Muscle layer of colon (tissue), 2 donors: ENCODE measurements around the gene NUDT4.

ENCODE experiments used
- H3K27ac ChIP-seq: one replicate; pipeline ENCODE4 v1.7.0; 2013; ENCODE audit warnings: low read depth, mild to moderate bottlenecking, low read length, moderate library complexity
- H3K27me3 ChIP-seq, 2 donors: one replicate each; pipeline ENCODE4 v1.7.0; 2013; ENCODE audit warnings: low read length in 2 of 2, mild to moderate bottlenecking in 2 of 2; ENCODE audit not compliant: insufficient read depth in 2 of 2, control insufficient read depth in 1 of 2
- H3K36me3 ChIP-seq: one replicate; pipeline ENCODE4 v1.7.0; 2013; ENCODE audit warnings: mild to moderate bottlenecking, low read length; ENCODE audit not compliant: insufficient read depth
- H3K4me1 ChIP-seq: one replicate; pipeline ENCODE4 v1.7.0; 2013; ENCODE audit warnings: mild to moderate bottlenecking, low read length; ENCODE audit not compliant: insufficient read depth
- H3K4me3 ChIP-seq, 2 donors: one replicate each; pipeline ENCODE4 v1.7.0; 2013; ENCODE audit warnings: low read length in 2 of 2, low read depth in 1 of 2, mild to moderate bottlenecking in 1 of 2, moderate library complexity in 1 of 2
- H3K9ac ChIP-seq: one replicate; pipeline ENCODE4 v1.7.0; 2013; ENCODE audit warnings: low read length
- H3K9me3 ChIP-seq: one replicate; pipeline ENCODE4 v1.7.0; 2013; ENCODE audit warnings: mild to moderate bottlenecking, low read length
- donor health status: abdominal sarcoma.
- donor health status: Adenocarcinoma of cecum.

Gene NUDT4

GRCh38 chr12:93440043-93440835, 62.5 kb downstream of the NUDT4 start:
- Histone ChIP-seq H3K36me3 (no peaks in the 10 kb centered on the region), H3K27ac (no peak overlapping the region), H3K9ac (peak overlapping the region; percentile 62), H3K27me3 (no peaks in the 10 kb centered on the region), H3K4me1 (peaks cover 34% of the 10 kb centered on the region), H3K9me3 (no peaks in the 10 kb centered on the region), H3K4me3 (peak overlapping the region in 1 of 2 donors; percentile 77)

- Histone ChIP-seq H3K36me3 (no peaks in the 10 kb centered on the region), H3K4me1 (peaks cover 34% of the 10 kb centered on the region), H3K27ac (peak overlapping the region; percentile 80), H3K4me3 (peak overlapping the region; percentile 75 to 77), H3K9ac (peak overlapping the region; percentile 62), H3K27me3 (no peaks in the 10 kb centered on the region), H3K9me3 (no peaks in the 10 kb centered on the region)
Observed at GRCh38 chr12:93441081-93441616, 63.4 kb downstream of the NUDT4 start.

- peak within 1 kb of the TSS; percentile 83 to 94 for H3K4me3 ChIP-seq
- no peaks in the 10 kb centered on the region for H3K36me3 ChIP-seq
Observed at GRCh38 chr12:93441617-93442410, 64.1 kb downstream of the NUDT4 start, which contains the start of gene UBE2N. Gene UBE2N, minus strand, starts transcription at chr12:93441947. Its CDS starts 63 bp downstream, at chr12:93441884.

GRCh38 chr12:93442411-93443340, 65.0 kb downstream of the NUDT4 start:
- peak overlapping the region; percentile 81 for H3K9ac ChIP-seq
- peaks cover 34% of the 10 kb centered on the region for H3K4me1 ChIP-seq
- no peaks in the 10 kb centered on the region for H3K27me3 ChIP-seq
- no peaks in the 10 kb centered on the region for H3K9me3 ChIP-seq
- H3K27ac ChIP-seq = peak overlapping the region; percentile 94
- no peaks in the 10 kb centered on the region for H3K36me3 ChIP-seq
- H3K4me3 ChIP-seq = peak overlapping the region; percentile 83 to 94

More at GRCh38 chr12:93441617-93442410, 64.1 kb downstream of the NUDT4 start, which contains the start of gene UBE2N:
- Histone ChIP-seq H3K9ac (peak within 1 kb of the TSS; percentile 81), H3K9me3 (no peaks in the 10 kb centered on the region), H3K4me1 (peaks cover 34% of the 10 kb centered on the region), H3K27me3 (no peaks in the 10 kb centered on the region), H3K27ac (peak within 1 kb of the TSS; percentile 94)

GRCh38 chr12:93443576-93443975, 65.9 kb downstream of the NUDT4 start:
- Histone ChIP-seq H3K9ac (no peak overlapping the region), H3K27me3 (no peaks in the 10 kb centered on the region), H3K27ac (no peak overlapping the region), H3K36me3 (no peaks in the 10 kb centered on the region), H3K4me3 (no peak overlapping the region), H3K4me1 (peaks cover 27% of the 10 kb centered on the region), H3K9me3 (no peaks in the 10 kb centered on the region)

GRCh38 chr12:93447555-93448290, 70.0 kb downstream of the NUDT4 start:
- no peaks in the 10 kb centered on the region for H3K27me3 ChIP-seq
- no peak overlapping the region for H3K27ac ChIP-seq
- peaks cover 4% of the 10 kb centered on the region for H3K4me1 ChIP-seq
- no peak overlapping the region for H3K9ac ChIP-seq
- H3K36me3 ChIP-seq = no peaks in the 10 kb centered on the region
- no peak overlapping the region for H3K4me3 ChIP-seq
- no peaks in the 10 kb centered on the region for H3K9me3 ChIP-seq

- Histone ChIP-seq H3K9ac (no peak overlapping the region), H3K27ac (no peak overlapping the region), H3K4me1 (no peaks in the 10 kb centered on the region), H3K36me3 (no peaks in the 10 kb centered on the region), H3K9me3 (no peaks in the 10 kb centered on the region), H3K27me3 (no peaks in the 10 kb centered on the region), H3K4me3 (no peak overlapping the region)
Observed at GRCh38 chr12:93448796-93449195, 71.1 kb downstream of the NUDT4 start.

- Histone ChIP-seq H3K4me3 (no peak overlapping the region), H3K27me3 (no peaks in the 10 kb centered on the region), H3K36me3 (no peaks in the 10 kb centered on the region), H3K9me3 (no peaks in the 10 kb centered on the region), H3K27ac (no peak overlapping the region), H3K9ac (no peak overlapping the region), H3K4me1 (no peaks in the 10 kb centered on the region)
Observed at GRCh38 chr12:93449277-93449676, 71.6 kb downstream of the NUDT4 start.

GRCh38 chr12:93451423-93452158, 73.9 kb downstream of the NUDT4 start:
- no peaks in the 10 kb centered on the region for H3K36me3 ChIP-seq
- no peaks in the 10 kb centered on the region for H3K27me3 ChIP-seq
- H3K4me3 ChIP-seq = no peak overlapping the region
- no peaks in the 10 kb centered on the region for H3K9me3 ChIP-seq
- no peak overlapping the region for H3K27ac ChIP-seq
- H3K4me1 ChIP-seq = no peaks in the 10 kb centered on the region
- no peak overlapping the region for H3K9ac ChIP-seq

GRCh38 chr12:93453633-93454032, 75.9 kb downstream of the NUDT4 start:
- Histone ChIP-seq H3K27me3 (no peaks in the 10 kb centered on the region), H3K9ac (no peak overlapping the region), H3K4me3 (no peak overlapping the region), H3K4me1 (no peaks in the 10 kb centered on the region), H3K9me3 (no peaks in the 10 kb centered on the region), H3K36me3 (no peaks in the 10 kb centered on the region), H3K27ac (no peak overlapping the region)
